Measurements from ENCODE around the gene FOXQ1. TPM values are rescaled to one million over a fixed set of nuclear protein-coding genes. Genes with fewer than 3 reads are reported as not detected.

The FOXQ1 gene, protein sequence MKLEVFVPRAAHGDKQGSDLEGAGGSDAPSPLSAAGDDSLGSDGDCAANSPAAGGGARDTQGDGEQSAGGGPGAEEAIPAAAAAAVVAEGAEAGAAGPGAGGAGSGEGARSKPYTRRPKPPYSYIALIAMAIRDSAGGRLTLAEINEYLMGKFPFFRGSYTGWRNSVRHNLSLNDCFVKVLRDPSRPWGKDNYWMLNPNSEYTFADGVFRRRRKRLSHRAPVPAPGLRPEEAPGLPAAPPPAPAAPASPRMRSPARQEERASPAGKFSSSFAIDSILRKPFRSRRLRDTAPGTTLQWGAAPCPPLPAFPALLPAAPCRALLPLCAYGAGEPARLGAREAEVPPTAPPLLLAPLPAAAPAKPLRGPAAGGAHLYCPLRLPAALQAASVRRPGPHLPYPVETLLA
- 10 to 100 TPM; 20.3 to 38.6 TPM for total RNA-seq

DNA sequence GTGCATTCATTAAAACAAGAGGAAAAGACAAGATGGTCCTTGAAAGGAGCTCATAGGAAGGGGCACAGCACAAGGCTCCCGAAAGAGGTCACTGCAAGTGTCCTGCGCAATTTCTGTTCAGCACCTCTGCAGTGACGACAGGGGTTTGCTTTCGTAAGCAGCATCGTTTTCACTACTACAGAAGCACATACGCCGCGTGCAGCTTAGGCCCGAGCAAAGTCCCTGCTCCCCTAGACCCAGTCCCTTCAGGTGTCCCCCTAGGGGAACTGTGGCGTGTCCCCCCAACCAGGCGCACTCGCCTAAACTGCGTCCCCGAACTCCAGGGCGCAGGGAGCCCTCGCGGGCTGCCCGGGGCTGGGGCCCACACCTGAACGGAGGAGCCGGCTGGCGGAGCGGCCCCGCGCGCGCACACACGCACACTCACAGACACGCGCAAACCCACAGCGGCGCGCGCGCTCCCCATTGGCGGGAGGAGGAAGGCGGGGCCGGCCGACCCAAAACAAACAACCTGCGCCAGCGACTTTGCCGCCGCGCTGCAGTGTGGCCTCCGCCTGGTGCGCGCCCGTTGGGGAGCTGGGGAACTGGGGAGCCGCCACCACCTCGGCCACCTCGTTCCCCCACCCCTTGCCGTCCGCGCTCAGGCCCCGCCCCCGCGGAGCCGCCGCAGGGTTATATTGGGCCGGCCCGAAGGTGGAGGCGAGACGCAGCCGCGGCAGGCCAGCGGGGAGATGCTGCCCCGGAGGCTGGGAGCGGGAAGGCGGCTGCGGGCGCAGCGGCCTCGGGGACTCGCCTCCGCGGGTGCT, at the start of gene FOXQ1:
FOXQ1 (plus strand) TSS at position 699 of the 803 bp plus-strand sequence. CDS start 607 bp downstream, outside the sequence.
- WGBS = under 1% methylated on average over 50 of the region's 75 CpGs
- H3K4me3 ChIP-seq = peak within 1 kb of the TSS; percentile 50 to 56
- H3K9me3 ChIP-seq = no peaks in the 10 kb centered on the region
- no peaks in the 10 kb centered on the region for H3K27me3 ChIP-seq (replicated peaks; ENCODE audit: insufficient read depth)
- intact Hi-C loops (cut with DNase I) = loop anchor here (5.0 kb wide), 2 partner anchors 71 to 399 kb away; no protein-coding TSS in a partner anchor
- DNase-seq (ENCODE audit: low spot score) = peak; percentile 89
- peak; percentile 58 for TF ChIP-seq POLR2AphosphoS5 (IDR thresholded peaks at IDR 0.05)
- TF ChIP-seq POLR2A (IDR thresholded peaks at IDR 0.05) = peak; percentile 97
- peak in 1 of 4 experiments; percentile 16 for TF ChIP-seq CTCF (IDR thresholded peaks at IDR 0.05)
- peak within 1 kb of the TSS; percentile 83 to 90 for H3K27ac ChIP-seq
- H3K4me1 ChIP-seq (replicated peaks) = no peaks in the 10 kb centered on the region
- no peaks in the 10 kb centered on the region for H3K36me3 ChIP-seq

DNA sequence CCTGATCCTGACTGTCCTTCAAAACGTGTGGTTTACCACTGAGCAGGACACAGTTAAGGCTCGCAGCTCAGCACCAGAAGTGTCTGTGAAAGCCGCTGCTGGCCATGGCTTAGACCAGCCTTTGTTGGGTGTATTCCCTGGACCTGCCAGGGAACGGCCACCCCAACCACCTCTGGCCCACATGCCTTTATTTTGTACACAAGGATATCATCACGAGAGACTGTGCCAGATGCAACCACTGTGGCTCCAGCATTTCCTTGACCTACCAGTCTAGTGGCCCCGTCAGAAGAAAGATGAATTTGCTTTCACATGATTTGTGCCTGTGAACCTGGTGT, 49.2 kb upstream of the FOXQ1 start:
- 94% methylated on average over 6 of the region's 6 CpGs for WGBS
- H3K4me1 ChIP-seq (replicated peaks) = no peaks in the 10 kb centered on the region

DNA sequence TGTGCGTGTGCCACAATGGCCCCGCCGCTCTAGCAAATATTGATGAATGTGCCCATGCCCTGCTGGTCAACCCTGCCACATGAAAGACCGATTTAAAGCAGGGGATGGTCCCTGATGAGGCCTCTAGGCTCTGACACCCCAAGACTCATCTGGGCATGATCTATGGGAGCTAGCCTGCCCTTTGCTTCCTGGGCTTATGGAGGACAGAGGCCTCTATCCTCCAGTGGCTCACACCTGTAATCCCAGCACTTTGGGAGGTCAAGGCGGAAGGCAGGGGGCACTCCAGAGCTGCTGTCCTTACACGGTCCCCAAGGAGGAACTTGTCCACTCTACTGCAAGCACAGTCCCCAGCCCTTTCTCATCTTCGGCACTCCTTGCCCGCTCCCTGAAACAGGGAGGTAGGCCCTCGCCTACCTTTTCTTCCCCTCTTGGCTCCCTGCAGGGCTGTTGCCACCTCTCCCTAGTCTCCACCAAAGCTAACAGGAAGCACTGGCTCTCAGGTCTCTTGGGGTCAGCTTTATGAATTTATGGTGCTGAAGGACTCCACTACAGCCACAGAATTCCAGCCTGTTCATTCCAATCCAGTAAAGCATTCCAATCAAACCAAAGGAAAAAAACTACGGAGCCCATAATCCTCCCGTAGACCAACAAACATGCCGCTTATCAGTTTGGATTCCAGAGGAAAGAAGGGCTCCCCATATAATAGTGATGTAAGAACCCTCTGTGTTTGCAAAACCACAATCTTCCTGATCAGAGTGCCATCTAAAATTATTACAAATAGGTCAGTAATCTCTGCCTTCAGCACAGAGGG, 48.7 kb upstream of the FOXQ1 start:
- no peak overlapping the region for H3K27ac ChIP-seq
- TF ChIP-seq POLR2AphosphoS5 (IDR thresholded peaks at IDR 0.05) = no peak
- peak in 1 of 4 experiments; percentile 21 for TF ChIP-seq CTCF (IDR thresholded peaks at IDR 0.05)
- H3K4me3 ChIP-seq = no peak overlapping the region
- intact Hi-C loops (cut with DNase I) = no loop called here
- no peaks in the 10 kb centered on the region for H3K4me1 ChIP-seq (replicated peaks)
- H3K27me3 ChIP-seq (replicated peaks; ENCODE audit: insufficient read depth) = no peaks in the 10 kb centered on the region
- no peak for DNase-seq (ENCODE audit: low spot score)
- WGBS = 87% methylated on average over 12 of the region's 12 CpGs
- no peaks in the 10 kb centered on the region for H3K9me3 ChIP-seq
- H3K36me3 ChIP-seq = no peaks in the 10 kb centered on the region

More for the DNA sequence above, 49.2 kb upstream of the FOXQ1 start:
- H3K9me3 ChIP-seq = no peaks in the 10 kb centered on the region
- H3K36me3 ChIP-seq = no peaks in the 10 kb centered on the region
- no peak for DNase-seq (ENCODE audit: low spot score)
- no peak overlapping the region for H3K27ac ChIP-seq
- no peak overlapping the region for H3K4me3 ChIP-seq
- TF ChIP-seq POLR2AphosphoS5 (IDR thresholded peaks at IDR 0.05) = no peak
- no peak for TF ChIP-seq POLR2A (IDR thresholded peaks at IDR 0.05)
- no peak for TF ChIP-seq CTCF (IDR thresholded peaks at IDR 0.05)
- intact Hi-C loops (cut with DNase I) = no loop called here
- no peaks in the 10 kb centered on the region for H3K27me3 ChIP-seq (replicated peaks; ENCODE audit: insufficient read depth)

GRCh38 chr6:1263850-1264377, 48.0 kb upstream of the FOXQ1 start:
- Histone ChIP-seq H3K27me3 (replicated peaks; ENCODE audit: insufficient read depth) (no peaks in the 10 kb centered on the region), H3K4me1 (replicated peaks) (no peaks in the 10 kb centered on the region), H3K4me3 (no peak overlapping the region), H3K27ac (no peak overlapping the region), H3K9me3 (no peaks in the 10 kb centered on the region), H3K36me3 (no peaks in the 10 kb centered on the region)
- 54% methylated on average over 10 of the region's 10 CpGs for WGBS
- TF ChIP-seq CTCF (IDR thresholded peaks at IDR 0.05) (no peak), POLR2AphosphoS5 (IDR thresholded peaks at IDR 0.05) (no peak), POLR2A (IDR thresholded peaks at IDR 0.05) (no peak)
- DNase-seq (ENCODE audit: low spot score) = no peak
- intact Hi-C loops (cut with DNase I) = no loop called here

All from prostate gland (tissue), 2 donors.